NB4 (cell line): ENCODE measurements around the gene ACBD4.

Experiments
- CTCF ChIP-seq: IDR thresholded peaks from one replicate; pipeline ENCODE4 v1.5.1; 2012; ENCODE audit warnings: low read depth, low read length
- MYC ChIP-seq: IDR thresholded peaks from 2 replicates; pipeline ENCODE4 v1.6.1; 2011; ENCODE audit warnings: low read depth, low read length
- POLR2A ChIP-seq: IDR thresholded peaks from 2 replicates; pipeline ENCODE4 v1.6.1; 2011; ENCODE audit warnings: mild to moderate bottlenecking; ENCODE audit not compliant: insufficient read length; ENCODE audit errors: extremely low read depth
- TF ChIP-seq, protein P1 (sequence below): IDR thresholded peaks from 2 replicates; pipeline ENCODE4 v1.6.1; 2011; ENCODE audit warnings: low read depth, low read length

DNA sequence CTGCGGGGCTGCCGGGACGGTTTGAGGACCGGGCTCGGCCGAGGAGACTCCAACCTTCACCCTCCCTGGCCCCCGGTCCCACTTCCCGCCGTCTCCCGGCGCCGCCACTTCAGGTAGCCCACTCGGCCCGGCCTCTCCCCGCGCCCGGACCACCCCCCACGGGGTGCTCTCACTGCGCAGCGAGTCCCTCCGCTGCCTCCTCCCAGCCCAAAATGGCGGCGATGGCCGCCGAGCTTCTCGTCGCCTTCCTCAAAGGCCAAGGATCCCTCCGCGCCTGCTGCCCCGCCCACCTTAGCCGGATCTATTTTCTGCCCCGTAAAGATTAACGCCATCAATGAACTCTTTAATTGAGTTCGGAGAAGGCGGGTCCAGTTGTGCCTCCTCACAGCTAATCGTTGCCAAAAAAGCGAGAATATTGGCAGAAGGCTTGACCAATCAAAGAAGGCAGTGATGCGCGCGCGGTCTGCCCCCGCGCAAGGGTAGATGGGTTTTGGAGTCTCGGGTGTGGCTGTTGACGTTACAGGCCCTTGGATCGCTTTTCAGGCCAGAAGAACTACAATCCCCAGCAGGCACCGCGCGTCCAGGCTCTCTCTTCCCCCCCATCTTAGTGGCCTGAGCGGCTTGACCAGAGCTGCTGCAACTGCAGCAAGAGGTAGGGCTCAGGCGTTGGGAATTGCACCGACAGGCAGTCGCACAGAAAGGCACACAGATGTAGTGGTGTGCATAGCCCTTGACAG lies 26.0 kb downstream of the ACBD4 start, which contains the start of gene HEXIM2:
- TF ChIP-seq CTCF, result no peak
- TF ChIP-seq POLR2A, result peak; percentile 84
- TF ChIP-seq, protein P1, sequence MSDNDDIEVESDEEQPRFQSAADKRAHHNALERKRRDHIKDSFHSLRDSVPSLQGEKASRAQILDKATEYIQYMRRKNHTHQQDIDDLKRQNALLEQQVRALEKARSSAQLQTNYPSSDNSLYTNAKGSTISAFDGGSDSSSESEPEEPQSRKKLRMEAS, result peak; percentile 70
- peak; percentile 67 for TF ChIP-seq MYC
